BJ (cell line): ENCODE results near the gene CECR2. TPM values are rescaled to one million over a fixed set of nuclear protein-coding genes. Genes with fewer than 3 reads are reported as not detected.
"Not testable (repeated sequence)": the region's sequence is repeated elsewhere in the genome, so short reads cannot be mapped to it uniquely, and the experiment has no call there.

Experiments
- CTCF ChIA-PET: fragments of 350-600 bp; formaldehyde crosslinking; extraction: SDS; loops from one replicate; lab custom pipeline; 2021; ENCODE audit warnings: antibody characterized with exemption, inconsistent platforms; lab: Yijun Ruan, JAX
- POLR2A ChIA-PET: fragments of 300-600 bp; sonication (Branson Sonifier 250); formaldehyde crosslinking; extraction: SDS; loops from one replicate; lab custom pipeline; 2021; ENCODE audit warnings: antibody characterized with exemption; lab: Charles Lee
- DNase-seq: peaks from one replicate; pipeline ENCODE4 v3.0.0-alpha.2; 2011; ENCODE audit warnings: low read depth
- H3K27me3 ChIP-seq: 2 replicates; pipeline ENCODE4 v1.6.0; 2011; ENCODE audit warnings: low read length; ENCODE audit not compliant: control insufficient read depth, insufficient read depth
- H3K36me3 ChIP-seq: 2 replicates; pipeline ENCODE4 v1.5.1; 2011; ENCODE audit warnings: low read length; ENCODE audit not compliant: control insufficient read depth, insufficient read depth
- H3K4me3 ChIP-seq: 2 replicates; pipeline ENCODE4 v1.5.1; 2011; ENCODE audit warnings: low read depth, mild to moderate bottlenecking, control low read depth, low read length
- polyA plus RNA-seq: library from polyadenylated mRNA; depleted of rRNA; stranded (reverse); fragments of >200 nt; gene quantifications from 2 replicates; pipeline ENCODE4 v1.2.3, GENCODE V29; 2011
- TF ChIP-seq, protein P1 (sequence below): IDR thresholded peaks from 2 replicates; pipeline ENCODE4 v1.5.1; 2011; ENCODE audit warnings: low read depth, mild to moderate bottlenecking, control low read depth, inconsistent platforms, low read length, moderate library complexity; ENCODE audit not compliant: insufficient read depth

CECR2 gene
- polyA plus RNA-seq, 1 experiment = not detected

DNA sequence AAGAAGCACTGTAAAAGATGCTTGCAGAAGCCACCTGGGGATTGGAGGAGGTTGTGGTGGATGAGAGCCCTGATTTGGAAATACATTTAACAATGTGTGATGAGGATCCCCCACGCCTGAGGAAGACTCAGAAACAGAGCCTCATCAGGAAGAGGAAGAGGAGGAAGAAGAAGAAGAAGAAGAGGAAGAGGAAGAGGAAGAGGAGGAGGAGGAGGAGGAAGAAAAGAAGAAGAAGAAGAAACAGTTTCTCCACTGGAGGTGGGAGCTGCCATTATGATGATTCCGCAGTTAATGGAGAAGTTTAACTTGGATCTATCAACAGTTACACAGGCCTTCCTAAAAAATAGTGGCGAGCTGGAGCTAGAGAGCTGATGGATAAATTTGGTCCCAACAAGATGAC, 50.1 kb downstream of the CECR2 start:
- DNase-seq = no peak
- ChIA-PET CTCF (no interaction called here), POLR2A (no interaction called here)
- Histone ChIP-seq H3K27me3 (no peaks in the 10 kb centered on the region), H3K4me3 (no peak overlapping the region), H3K36me3 (no peaks in the 10 kb centered on the region)
- TF ChIP-seq, protein P1, sequence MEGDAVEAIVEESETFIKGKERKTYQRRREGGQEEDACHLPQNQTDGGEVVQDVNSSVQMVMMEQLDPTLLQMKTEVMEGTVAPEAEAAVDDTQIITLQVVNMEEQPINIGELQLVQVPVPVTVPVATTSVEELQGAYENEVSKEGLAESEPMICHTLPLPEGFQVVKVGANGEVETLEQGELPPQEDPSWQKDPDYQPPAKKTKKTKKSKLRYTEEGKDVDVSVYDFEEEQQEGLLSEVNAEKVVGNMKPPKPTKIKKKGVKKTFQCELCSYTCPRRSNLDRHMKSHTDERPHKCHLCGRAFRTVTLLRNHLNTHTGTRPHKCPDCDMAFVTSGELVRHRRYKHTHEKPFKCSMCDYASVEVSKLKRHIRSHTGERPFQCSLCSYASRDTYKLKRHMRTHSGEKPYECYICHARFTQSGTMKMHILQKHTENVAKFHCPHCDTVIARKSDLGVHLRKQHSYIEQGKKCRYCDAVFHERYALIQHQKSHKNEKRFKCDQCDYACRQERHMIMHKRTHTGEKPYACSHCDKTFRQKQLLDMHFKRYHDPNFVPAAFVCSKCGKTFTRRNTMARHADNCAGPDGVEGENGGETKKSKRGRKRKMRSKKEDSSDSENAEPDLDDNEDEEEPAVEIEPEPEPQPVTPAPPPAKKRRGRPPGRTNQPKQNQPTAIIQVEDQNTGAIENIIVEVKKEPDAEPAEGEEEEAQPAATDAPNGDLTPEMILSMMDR = no peak

DNA sequence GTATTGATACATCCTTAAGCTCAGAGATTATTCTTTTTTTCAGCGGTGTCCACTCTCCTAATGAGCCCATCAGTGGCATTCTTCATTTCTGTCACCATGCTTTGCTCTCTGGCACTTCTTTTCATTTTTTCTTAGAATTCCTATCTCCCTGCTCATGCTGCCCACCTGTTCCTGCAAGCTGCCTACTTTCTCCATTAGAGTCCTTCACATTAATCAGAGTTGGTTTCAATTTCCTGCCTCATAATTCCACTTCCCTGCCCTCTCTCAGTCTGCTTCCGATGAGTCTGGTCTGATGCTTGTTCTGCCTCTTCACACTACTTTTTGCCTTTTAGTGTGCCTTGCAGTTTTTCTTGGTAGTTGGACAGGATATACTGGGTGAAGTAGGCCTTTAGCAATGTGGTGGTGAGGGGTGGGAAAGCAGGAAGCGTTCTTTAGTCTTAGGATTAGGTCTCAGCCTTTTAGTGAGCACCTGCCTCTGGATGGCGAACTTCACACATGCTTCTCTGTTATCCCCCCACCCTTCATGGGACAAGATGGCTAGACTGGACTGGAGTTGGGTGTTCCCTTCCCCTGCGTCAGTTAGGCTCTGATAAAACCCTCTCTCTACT, 53.6 kb downstream of the CECR2 start:
- TF ChIP-seq, protein P1 = no peak
- Histone ChIP-seq H3K27me3 (no peaks in the 10 kb centered on the region), H3K4me3 (no peak overlapping the region), H3K36me3 (no peaks in the 10 kb centered on the region)
- no peak for DNase-seq
- ChIA-PET CTCF (no interaction called here), POLR2A (no interaction called here)

DNA sequence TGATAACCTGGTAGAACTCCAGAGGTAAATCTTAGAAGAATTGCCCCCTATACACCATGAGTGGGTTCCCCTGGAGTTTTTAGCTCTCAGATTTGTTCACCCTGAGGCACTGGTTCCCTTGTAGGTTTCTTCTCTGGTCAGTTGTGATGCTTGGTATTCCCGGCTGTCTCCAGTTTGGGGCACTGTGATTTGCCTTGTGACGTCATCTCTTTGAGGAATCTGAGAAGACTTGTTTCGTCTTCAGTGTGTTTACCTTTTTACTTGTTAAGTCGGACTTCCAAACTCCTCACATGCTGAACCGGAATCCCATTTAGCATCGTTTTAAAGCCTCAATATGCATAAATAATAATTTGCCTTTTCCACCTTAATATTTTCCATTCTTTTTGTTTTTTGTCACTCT, 54.4 kb downstream of the CECR2 start:
- ChIA-PET POLR2A (no interaction called here), CTCF (no interaction called here)
- Histone ChIP-seq H3K4me3 (no peak overlapping the region), H3K36me3 (no peaks in the 10 kb centered on the region), H3K27me3 (no peaks in the 10 kb centered on the region)
- no peak for DNase-seq
- TF ChIP-seq, protein P1 = no peak

DNA sequence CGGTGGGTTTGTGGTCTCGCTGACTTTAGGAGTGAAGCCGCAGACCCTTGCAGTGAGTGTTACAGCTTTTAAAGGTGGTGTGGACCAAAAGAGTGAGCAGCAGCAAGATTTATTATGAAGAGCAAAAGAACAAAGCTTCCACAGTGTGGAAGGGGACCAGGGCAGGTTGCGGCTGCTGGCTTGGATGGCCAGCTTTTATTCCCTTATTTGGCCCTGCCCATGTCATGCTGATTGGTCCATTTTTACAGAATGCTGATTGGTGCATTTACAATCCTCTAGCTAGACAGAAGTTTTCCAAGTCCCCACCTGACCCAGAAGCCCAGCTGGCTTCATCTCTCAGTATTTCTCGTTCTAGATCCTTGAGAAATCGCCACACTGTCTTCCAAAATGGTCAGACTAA, 58.3 kb downstream of the CECR2 start:
- CTCF ChIA-PET, H3K27me3 ChIP-seq, DNase-seq, H3K36me3 ChIP-seq, POLR2A ChIA-PET, H3K4me3 ChIP-seq: not testable (repeated sequence)

DNA sequence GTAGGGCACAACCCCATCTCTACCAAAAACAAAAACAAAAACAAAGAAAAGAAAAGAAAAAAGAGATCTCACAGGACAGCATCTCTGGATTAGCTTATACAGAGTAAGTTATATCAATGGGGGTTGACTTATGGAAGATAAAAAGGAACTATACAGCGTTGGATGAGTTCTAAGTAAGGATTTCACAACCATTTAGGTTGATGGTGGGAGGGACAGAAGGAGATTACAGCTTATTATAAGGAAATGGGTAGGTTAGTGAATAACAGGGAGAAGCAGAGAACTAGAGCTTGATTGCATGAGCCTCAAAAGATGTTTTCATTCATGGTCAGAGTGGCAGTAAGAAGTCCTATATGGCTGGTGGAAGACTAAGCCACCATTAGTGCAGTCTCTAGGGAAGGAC, 60.3 kb downstream of the CECR2 start:
- POLR2A ChIA-PET = no interaction called here
- Histone ChIP-seq H3K4me3 (no peak overlapping the region), H3K27me3 (0 out of 2 replicates have a peak, but pooled peaks cover 1% of the 10 kb centered on the region), H3K36me3 (no peaks in the 10 kb centered on the region)
- CTCF ChIA-PET = interaction anchor here (1.0 kb wide), 1 partner anchor 353 kb away, joined by 3 read pairs; no protein-coding TSS in a partner anchor
- TF ChIP-seq, protein P1 = no peak
- DNase-seq = no peak

DNA sequence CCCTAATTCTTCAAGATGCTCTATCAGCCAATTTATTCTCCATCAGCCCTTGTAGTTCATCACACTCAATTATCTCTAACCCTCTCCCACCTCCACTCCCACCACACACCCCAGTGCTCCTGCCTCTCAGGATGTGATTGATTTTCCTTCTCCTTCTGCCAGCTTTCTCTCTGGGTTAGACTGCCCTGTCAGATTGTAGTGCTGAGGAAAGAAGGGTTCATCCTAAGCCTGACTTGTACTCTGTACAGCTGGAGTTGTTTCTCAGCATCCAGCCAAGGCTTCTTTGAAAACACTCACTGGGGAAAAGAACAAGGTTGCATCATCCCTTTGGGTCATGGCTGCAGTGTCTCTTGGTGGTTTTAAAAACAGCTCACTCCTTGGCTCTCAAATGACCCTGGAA, 61.2 kb downstream of the CECR2 start:
- CTCF ChIA-PET = no interaction called here
- POLR2A ChIA-PET = no interaction called here
- TF ChIP-seq, protein P1 = no peak
- Histone ChIP-seq H3K4me3 (no peak overlapping the region), H3K36me3 (no peaks in the 10 kb centered on the region), H3K27me3 (0 out of 2 replicates have a peak, but pooled peaks cover 1% of the 10 kb centered on the region)
- DNase-seq = no peak
